B cell (primary cell): ENCODE measurements around the gene RPAP3.
A peak's percentile ranks its signal among the peaks of the same experiment; 100 is the strongest.

ENCODE experiments used
- CTCF ChIP-seq: fragments of 200-600 bp; IDR thresholded peaks from one replicate; pipeline ENCODE4 v1.8.0; 2022; ENCODE audit warnings: antibody characterized with exemption, mild to moderate bottlenecking
- EZH2 ChIP-seq: IDR thresholded peaks from 2 replicates; pipeline ENCODE4 v1.6.1; 2012; ENCODE audit warnings: borderline replicate concordance, low read depth, mild to moderate bottlenecking, moderate library complexity, low read length; ENCODE audit not compliant: insufficient read depth, poor library complexity, severe bottlenecking

- TF ChIP-seq CTCF (peak; percentile 70), EZH2 (no peak)
These were observed 11.8 kb upstream of the RPAP3 start for GRCh38 chr12:47717443-47718193.
